Measurements from ENCODE around the gene SGK1. TPM values are rescaled to one million over a fixed set of nuclear protein-coding genes. Genes with fewer than 3 reads are reported as not detected.

SGK1 gene
- total and polyA plus RNA-seq, 4 donors, result 68.9 to 299 (median 148) TPM

Small RNAs within 50 kb of the gene (small RNA-seq; reads per million reads assigned to genes)
- gene RF00019 (ENCODE audit: low replicate concordance), result not detected
- not detected for gene RN7SL408P (ENCODE audit: low replicate concordance)
- gene RNA5SP218 (ENCODE audit: low replicate concordance), result 0.08 reads per million
- not detected for gene RPS29P32 (ENCODE audit: low replicate concordance)

Data from lung (tissue), 5 donors.